Endothelial cell of umbilical vein (primary cell): Measurements from ENCODE around the gene MIPEP. TPM values are rescaled to one million over a fixed set of nuclear protein-coding genes. Genes with fewer than 3 reads are reported as not detected.

Experiments used
- BruUV-seq: library from RNA; stranded (reverse); fragments of 400-500 nt; replicated peaks from 2 replicates; lab custom pipeline; 2021; lab: Mats Ljungman, UMichigan
- CTCF ChIA-PET: fragments of 300-600, 350-600 bp; sonication (Branson Sonifier 250); formaldehyde crosslinking; loops from one replicate; lab custom pipeline; 2021; ENCODE audit warnings: antibody characterized with exemption, inconsistent platforms; lab: Charles Lee
- POLR2A ChIA-PET: fragments of 300-600, 350-600 bp; sonication (Branson Sonifier 250); formaldehyde crosslinking; loops from one replicate; lab custom pipeline; 2021; ENCODE audit warnings: antibody characterized with exemption, inconsistent platforms; lab: Charles Lee
- DNase-seq: peaks from one replicate; pipeline ENCODE4 v3.0.0-alpha.2; 2011; ENCODE audit warnings: low read depth, low spot score
- FAIRE-seq: peaks from 2 replicates; lab custom pipeline; 2011; peaks lifted over from hg19 to GRCh38; lab: Jason Lieb, UNC
- H2AFZ ChIP-seq: 2 replicates; pipeline ENCODE4 v1.6.0; 2012; ENCODE audit warnings: low read depth, low read length, control low read depth, inconsistent platforms
- H3K27ac ChIP-seq: 2 replicates; pipeline ENCODE4 v1.5.1; 2011; ENCODE audit warnings: low read depth, mild to moderate bottlenecking, control low read depth, low read length, moderate library complexity; ENCODE audit not compliant: insufficient read depth
- H3K27me3 ChIP-seq, 2 experiments: 2 replicates each; pipeline versions ENCODE4 v1.6.0 to v1.6.1; 2011; ENCODE audit warnings: low read length in 2 of 2, mixed read lengths in 1 of 2; ENCODE audit not compliant: control insufficient read depth in 2 of 2, insufficient read depth in 2 of 2
- H3K36me3 ChIP-seq, 2 experiments: 2 replicates in 1 of 2; 3 replicates in 1 of 2; pipeline ENCODE4 v1.5.1; 2011; ENCODE audit warnings: low read length in 2 of 2, mild to moderate bottlenecking in 1 of 2, moderate library complexity in 1 of 2; ENCODE audit not compliant: control insufficient read depth in 2 of 2, insufficient read depth in 2 of 2; ENCODE audit errors: extremely low read depth in 1 of 2
- H3K4me1 ChIP-seq: 3 replicates; pipeline ENCODE4 v1.5.1; 2011; ENCODE audit warnings: mild to moderate bottlenecking, low read length; ENCODE audit not compliant: control insufficient read depth, insufficient read depth; ENCODE audit errors: extremely low read depth
- H3K4me2 ChIP-seq: 2 replicates; pipeline ENCODE4 v1.6.1; 2011; ENCODE audit warnings: low read length, control low read depth, mixed read lengths; ENCODE audit not compliant: insufficient read depth
- H3K4me3 ChIP-seq, 3 experiments: fragments of 200-600 bp in 1 of 3; sonication (generic), shearing (Covaris generic) in 1 of 3; replicated peaks in 1 of 3; 2 replicates each; pipeline ENCODE4 v1.5.1; 2011 to 2016; ENCODE audit warnings: control low read depth in 3 of 3, low read length in 3 of 3, mild to moderate bottlenecking in 2 of 3, inconsistent platforms in 1 of 3, low read depth in 1 of 3, moderate library complexity in 1 of 3; ENCODE audit not compliant: insufficient read depth in 1 of 3
- H3K79me2 ChIP-seq: 2 replicates; pipeline ENCODE4 v1.6.0; 2012; ENCODE audit warnings: low read length, inconsistent platforms; ENCODE audit not compliant: control insufficient read depth, insufficient read depth
- H3K9ac ChIP-seq: replicated peaks from 2 replicates; pipeline ENCODE3; 2011; ENCODE audit warnings: low read length, control low read depth; ENCODE audit not compliant: insufficient read depth; ENCODE audit errors: extremely low read depth
- H3K9me1 ChIP-seq: replicated peaks from 3 replicates; pipeline ENCODE4 v1.6.0; 2011; ENCODE audit warnings: mild to moderate bottlenecking, low read length; ENCODE audit not compliant: control insufficient read depth, insufficient read depth; ENCODE audit errors: extremely low read depth
- H3K9me3 ChIP-seq: replicated peaks from 2 replicates; pipeline ENCODE4 v1.5.1; 2012; ENCODE audit warnings: low read length, inconsistent platforms; ENCODE audit not compliant: control insufficient read depth, insufficient read depth
- H4K20me1 ChIP-seq: replicated peaks from 2 replicates; pipeline ENCODE3; 2011; ENCODE audit warnings: mild to moderate bottlenecking, low read length; ENCODE audit not compliant: control insufficient read depth, insufficient read depth; ENCODE audit errors: extremely low read depth
- CTCF ChIP-seq, 2 donors: IDR thresholded peaks; 1 replicate in 1 of 2; 2 replicates in 1 of 2; pipeline ENCODE4 v1.5.1; 2011; ENCODE audit warnings: low read length in 2 of 2, mild to moderate bottlenecking in 2 of 2, moderate library complexity in 2 of 2, control low read depth in 1 of 2, inconsistent platforms in 1 of 2, low read depth in 1 of 2; ENCODE audit not compliant: insufficient read depth in 1 of 2; ENCODE audit errors: extremely low read depth in 1 of 2
- FOS ChIP-seq: IDR thresholded peaks from 2 replicates; pipeline ENCODE4 v1.6.1; 2011; ENCODE audit warnings: mild to moderate bottlenecking, low read length, moderate library complexity, borderline replicate concordance; ENCODE audit not compliant: insufficient read depth
- JUN ChIP-seq: IDR thresholded peaks from 2 replicates; pipeline ENCODE4 v1.6.1; 2011; ENCODE audit warnings: borderline replicate concordance, low read depth; ENCODE audit not compliant: insufficient read length, insufficient read depth
- dilution Hi-C: fragments of 300-500 bp; cut with MboI; formaldehyde crosslinking; loops from one replicate; pipeline ENCODE4 v1.15.0; 2019; ENCODE audit warnings: low sequenced_read_pairs; ENCODE audit not compliant: extremely low pct_ligation_motif_present
- intact Hi-C: fragments of 100-400 bp; cut with micrococcal nuclease; formaldehyde crosslinking; loops from one replicate; pipeline ENCODE4 v1.10.0; 2022
- polyA plus RNA-seq, 4 experiments: library from polyadenylated mRNA; depleted of rRNA in 3 of 4; stranded (reverse) in 3 of 4; unstranded in 1 of 4; fragments of >200 nt; gene quantifications; 2 replicates each; pipeline versions ENCODE4 v1.2.1 to v1.2.3, GENCODE V29; 2011 to 2012; ENCODE audit warnings: missing spikeins in 1 of 4
- total RNA-seq: library from RNA; stranded (reverse); gene quantifications from 2 replicates; pipeline ENCODE4 v1.2.3, GENCODE V29; 2021
- TF ChIP-seq, protein P1 (sequence below): IDR thresholded peaks from 2 replicates; pipeline ENCODE4 v1.6.1; 2011; ENCODE audit not compliant: insufficient read depth, insufficient read length

MIPEP gene
- total and polyA plus RNA-seq, 2 donors (not counting 3 experiments of a cell fraction or from before 2014, with no cell fraction given): 12.4 to 19.2 TPM

GRCh38 chr13:23876265-23876664 lies 12.9 kb downstream of the MIPEP start:
- FAIRE-seq (no peak), DNase-seq (no peak)
- Histone ChIP-seq H3K9ac (no peak overlapping the region), H3K27ac (no peak overlapping the region), H3K79me2 (no peaks in the 10 kb centered on the region), H3K9me3 (no peaks in the 10 kb centered on the region), H4K20me1 (no peaks in the 10 kb centered on the region), H3K4me3 (no peak overlapping the region), H3K4me2 (no peak overlapping the region), H3K36me3 (peaks cover 0 to 4% of the 10 kb centered on the region in 2 experiments), H3K27me3 (no peaks in the 10 kb centered on the region), H3K4me1 (no peaks in the 10 kb centered on the region), H3K9me1 (no peaks in the 10 kb centered on the region), H2AFZ (no peak overlapping the region)
- no TSS peak for BruUV-seq
- ChIA-PET POLR2A (interaction anchor here (0.5 kb wide), 1 partner anchor 365 kb away, joined by 8 read pairs; no protein-coding TSS in a partner anchor), CTCF (interaction anchor here (1.0 to 1.7 kb wide), 2 partner anchors 84 to 352 kb away, joined by 4 to 6 read pairs; no protein-coding TSS in a partner anchor)
- TF ChIP-seq CTCF (IDR thresholded peaks at IDR 0.05; ENCODE audit: extremely low read depth in 1 of 2, insufficient read depth in 1 of 2, low read depth in 1 of 2, low read length in 2 of 2): peak; percentile 30 to 34
- no peak for TF ChIP-seq JUN
- no peak for TF ChIP-seq FOS
- dilution Hi-C loops: no loop called here
- intact Hi-C loops: no loop called here

DNA sequence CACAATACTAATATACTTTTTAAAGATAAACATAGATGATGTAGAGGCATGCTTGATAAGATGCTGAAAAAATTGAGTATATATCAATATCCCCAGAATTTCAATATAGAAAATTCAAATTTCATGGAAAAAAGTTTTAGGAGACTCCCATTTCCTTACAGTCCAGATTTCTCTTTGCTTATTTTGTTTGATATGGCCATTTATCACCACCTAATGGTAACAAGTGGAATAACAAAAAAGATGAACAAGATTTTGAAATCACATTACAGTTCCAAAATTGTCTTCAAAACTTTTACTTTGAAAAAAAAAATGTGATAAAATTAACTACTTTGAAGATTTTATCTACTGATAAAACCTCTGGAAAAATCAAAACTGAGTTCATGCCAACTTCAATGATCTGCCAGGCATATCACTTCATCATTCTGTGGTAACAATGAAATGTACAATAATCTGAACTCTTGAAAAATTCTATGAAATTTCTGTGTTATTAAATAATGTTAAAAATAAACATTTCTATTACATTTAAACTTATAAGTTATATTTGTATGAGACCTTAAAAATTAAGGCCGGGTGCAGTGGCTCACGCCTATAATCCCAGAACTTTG lies 17.5 kb downstream of the MIPEP start:
- H3K79me2 ChIP-seq: no peaks in the 10 kb centered on the region
- H3K36me3 ChIP-seq: no peaks in the 10 kb centered on the region
- peaks cover 14% of the 10 kb centered on the region for H3K4me1 ChIP-seq
- dilution Hi-C loops (no loop called here), intact Hi-C loops (loop anchor here (1.0 to 2.0 kb wide), 6 partner anchors 77 to 405 kb away; no protein-coding TSS in a partner anchor)
- H3K27me3 ChIP-seq: no peaks in the 10 kb centered on the region
- ChIA-PET POLR2A (no interaction called here), CTCF (interaction anchor here (1.8 kb wide), 1 partner anchor 162 kb away, joined by 5 read pairs; no protein-coding TSS in a partner anchor)
- DNase-seq: peak; percentile 27
- H2AFZ ChIP-seq: no peak overlapping the region
- no peak overlapping the region for H3K4me3 ChIP-seq
- H4K20me1 ChIP-seq: no peaks in the 10 kb centered on the region
- H3K9ac ChIP-seq: no peak overlapping the region
- no peaks in the 10 kb centered on the region for H3K9me1 ChIP-seq
- FAIRE-seq: peak; percentile 88
- H3K4me2 ChIP-seq: no peak overlapping the region
- no peak overlapping the region for H3K27ac ChIP-seq
- TF ChIP-seq CTCF (IDR thresholded peaks at IDR 0.05; ENCODE audit: extremely low read depth in 1 of 2, insufficient read depth in 1 of 2, low read depth in 1 of 2, low read length in 2 of 2): peak in 1 of 2 donors; percentile 41
- TF ChIP-seq, protein P1, sequence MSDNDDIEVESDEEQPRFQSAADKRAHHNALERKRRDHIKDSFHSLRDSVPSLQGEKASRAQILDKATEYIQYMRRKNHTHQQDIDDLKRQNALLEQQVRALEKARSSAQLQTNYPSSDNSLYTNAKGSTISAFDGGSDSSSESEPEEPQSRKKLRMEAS: no peak
- no TSS peak for BruUV-seq
- H3K9me3 ChIP-seq: no peaks in the 10 kb centered on the region
